CD14-positive monocyte (primary cell): Measurements from ENCODE around the gene ABCC4. TPM values are rescaled to one million over a fixed set of nuclear protein-coding genes. Genes with fewer than 3 reads are reported as not detected.

Experiments
- DNase-seq, 3 donors: peaks; one replicate each; pipeline ENCODE4 v3.0.0-alpha.2; 2011 to 2022
- H2AFZ ChIP-seq: 2 replicates; pipeline ENCODE4 v1.6.0; 2012; ENCODE audit warnings: mild to moderate bottlenecking, low read depth, low read length, inconsistent platforms; ENCODE audit not compliant: insufficient read depth, poor library complexity, severe bottlenecking
- H3K27ac ChIP-seq, 2 donors: 1 replicate in 1 of 2; 2 replicates in 1 of 2; pipeline ENCODE4 v1.5.1; 2012 to 2013; ENCODE audit warnings: low read length in 2 of 2, control low read depth in 1 of 2, inconsistent platforms in 1 of 2, low read depth in 1 of 2, mild to moderate bottlenecking in 1 of 2
- H3K27me3 ChIP-seq, 2 donors: one replicate each; pipeline versions ENCODE4 v1.6.0 to v1.6.1; 2011 to 2013; ENCODE audit warnings: low read length in 2 of 2; ENCODE audit not compliant: control insufficient read depth in 2 of 2, insufficient read depth in 2 of 2
- H3K36me3 ChIP-seq, 2 donors: replicated peaks in 1 of 2; 1 replicate in 1 of 2; 2 replicates in 1 of 2; pipeline versions ENCODE4 v1.5.1 to v1.6.1; 2012 to 2013; ENCODE audit warnings: low read length in 2 of 2, control low read depth in 1 of 2, inconsistent platforms in 1 of 2, mild to moderate bottlenecking in 1 of 2; ENCODE audit not compliant: insufficient read depth in 2 of 2, control insufficient read depth in 1 of 2
- H3K4me1 ChIP-seq, 2 donors: 1 replicate in 1 of 2; 2 replicates in 1 of 2; pipeline versions ENCODE4 v1.5.1 to v1.6.1; 2012 to 2013; ENCODE audit warnings: low read length in 2 of 2, control low read depth in 1 of 2, inconsistent platforms in 1 of 2, mild to moderate bottlenecking in 1 of 2, moderate library complexity in 1 of 2; ENCODE audit not compliant: insufficient read depth in 2 of 2, control insufficient read depth in 1 of 2
- H3K4me2 ChIP-seq: replicated peaks from 2 replicates; pipeline ENCODE3; 2012; ENCODE audit warnings: low read length, moderate library complexity, mild to moderate bottlenecking; ENCODE audit not compliant: poor library complexity, severe bottlenecking; ENCODE audit errors: extremely low read depth
- H3K4me3 ChIP-seq, 3 experiments: fragments of 200-600 bp in 1 of 3; sonication (generic) in 1 of 3; replicated peaks in 1 of 3; 1 replicate in 2 of 3; 2 replicates in 1 of 3; pipeline ENCODE4 v1.5.1; 2011 to 2013; ENCODE audit warnings: low read length in 3 of 3, mild to moderate bottlenecking in 3 of 3, control low read depth in 2 of 3, low read depth in 2 of 3, inconsistent platforms in 1 of 3, moderate library complexity in 1 of 3
- H3K79me2 ChIP-seq: 2 replicates; pipeline ENCODE4 v1.6.0; 2012; ENCODE audit warnings: mild to moderate bottlenecking, control low read depth, inconsistent platforms, low read length, moderate library complexity; ENCODE audit not compliant: insufficient read depth
- H3K9ac ChIP-seq: 2 replicates; pipeline ENCODE4 v1.6.0; 2017; ENCODE audit warnings: low read length, mild to moderate bottlenecking; ENCODE audit not compliant: insufficient read depth, poor library complexity, severe bottlenecking
- H3K9me3 ChIP-seq, 2 donors: replicated peaks in 1 of 2; 1 replicate in 1 of 2; 2 replicates in 1 of 2; pipeline versions ENCODE4 v1.5.1 to v1.6.1; 2012 to 2013; ENCODE audit warnings: low read length in 2 of 2, control low read depth in 1 of 2; ENCODE audit not compliant: control insufficient read depth in 1 of 2, insufficient read depth in 1 of 2
- H4K20me1 ChIP-seq: 2 replicates; pipeline ENCODE4 v1.6.0; 2012; ENCODE audit warnings: mild to moderate bottlenecking, low read length, control low read depth, moderate library complexity; ENCODE audit not compliant: insufficient read depth
- H3K27ac Mint-ChIP-seq, 7 donors: one replicate each; pipeline ENCODE4 v1.8.0; 2020; ENCODE audit warnings: mild to moderate bottlenecking in 7 of 7, mixed read lengths in 7 of 7, moderate library complexity in 6 of 7, inconsistent platforms in 2 of 7
- H3K27me3 Mint-ChIP-seq, 3 donors: one replicate each; pipeline ENCODE4 v1.8.0; 2021 to 2022; ENCODE audit warnings: low read depth in 3 of 3, mild to moderate bottlenecking in 3 of 3, mixed read lengths in 3 of 3, moderate library complexity in 3 of 3, inconsistent platforms in 1 of 3
- H3K36me3 Mint-ChIP-seq, 2 donors: one replicate each; pipeline ENCODE4 v1.8.0; 2020; ENCODE audit warnings: mixed read lengths in 2 of 2, inconsistent platforms in 1 of 2, mild to moderate bottlenecking in 1 of 2
- H3K4me1 Mint-ChIP-seq: one replicate; pipeline ENCODE4 v1.8.0; 2020; ENCODE audit warnings: mild to moderate bottlenecking, mixed read lengths
- H3K4me3 Mint-ChIP-seq, 2 donors: one replicate each; pipeline ENCODE4 v1.8.0; 2020; ENCODE audit warnings: mild to moderate bottlenecking in 2 of 2, mixed read lengths in 2 of 2, moderate library complexity in 1 of 2
- H3K9me3 Mint-ChIP-seq, 7 donors: one replicate each; pipeline ENCODE4 v1.8.0; 2020 to 2022; ENCODE audit warnings: mixed read lengths in 7 of 7, mild to moderate bottlenecking in 6 of 7, moderate library complexity in 6 of 7, inconsistent platforms in 2 of 7
- CTCF ChIP-seq: fragments of 200-600 bp; IDR thresholded peaks from one replicate; pipeline ENCODE4 v1.8.0; 2022; ENCODE audit warnings: antibody characterized with exemption, mild to moderate bottlenecking
- WGBS: methylation state at CpG from one replicate; pipeline ENCODE4 v1.1.5; 2013; ENCODE audit warnings: missing lambda C conversion rate; ENCODE audit not compliant: insufficient coverage; 5-methylcytosine and 5-hydroxymethylcytosine counted together
- intact Hi-C, 2 donors: fragments of 100-400 bp; cut with micrococcal nuclease; formaldehyde crosslinking; loops; one replicate each; pipeline versions ENCODE4 v1.15.0 to v1.15.1; 2023
- polyA plus RNA-seq, 3 donors: library from polyadenylated mRNA; depleted of rRNA in 1 of 3; unstranded in 2 of 3; stranded (reverse) in 1 of 3; fragments of 300-500 nt in 2 of 3; fragments of >200 nt in 1 of 3; fragmentation: Illumina TruSeq in 2 of 3; gene quantifications; 1 replicate in 2 of 3; 2 replicates in 1 of 3; pipeline ENCODE4 v1.2.3, GENCODE V29; 2012 to 2021

The ABCC4 gene
- polyA plus RNA-seq, 3 donors = 0.96 to 2.5 (median 1.7) TPM

GRCh38 chr13:95209109-95209508 is 92.1 kb downstream of the ABCC4 start:
- Histone ChIP-seq H3K9me3 (no peaks in the 10 kb centered on the region), H3K4me3 (no peak overlapping the region), H3K27ac (no peak overlapping the region), H3K79me2 (no peaks in the 10 kb centered on the region), H3K27me3 (no peaks in the 10 kb centered on the region), H2AFZ (no peak overlapping the region), H3K36me3 (peaks cover 0 to 7% of the 10 kb centered on the region in 2 donors), H3K9ac (no peak overlapping the region), H4K20me1 (no peaks in the 10 kb centered on the region), H3K4me1 (peaks cover 14 to 16% of the 10 kb centered on the region in 2 donors), H3K4me2 (no peak overlapping the region)
- Mint-ChIP-seq H3K4me1 (peaks cover 17% of the 10 kb centered on the region), H3K36me3 (peaks cover 14 to 18% of the 10 kb centered on the region in 2 donors), H3K27ac (no peak overlapping the region), H3K27me3 (no peaks in the 10 kb centered on the region), H3K4me3 (no peak overlapping the region), H3K9me3 (peaks cover 0 to 3% (median 2%) of the 10 kb centered on the region in 7 donors)
- WGBS = no CpG with 5 or more reads among the region's 1 CpG
- intact Hi-C loops = no loop called here
- DNase-seq = no peak
- TF ChIP-seq CTCF = no peak

GRCh38 chr13:95207769-95208366 is 93.4 kb downstream of the ABCC4 start:
- intact Hi-C loops = no loop called here
- WGBS = 86% methylated on average over 8 of the region's 12 CpGs
- Histone ChIP-seq H3K79me2 (no peaks in the 10 kb centered on the region), H3K9me3 (no peaks in the 10 kb centered on the region), H3K27ac (no peak overlapping the region), H4K20me1 (no peaks in the 10 kb centered on the region), H2AFZ (no peak overlapping the region), H3K27me3 (no peaks in the 10 kb centered on the region), H3K4me2 (no peak overlapping the region), H3K4me3 (no peak overlapping the region), H3K4me1 (peaks cover 13 to 17% of the 10 kb centered on the region in 2 donors), H3K9ac (no peak overlapping the region), H3K36me3 (peaks cover 0 to 7% of the 10 kb centered on the region in 2 donors)
- TF ChIP-seq CTCF = no peak
- Mint-ChIP-seq H3K4me3 (no peak overlapping the region), H3K36me3 (peaks cover 14 to 18% of the 10 kb centered on the region in 2 donors), H3K4me1 (peaks cover 14% of the 10 kb centered on the region), H3K9me3 (peaks cover 0 to 3% (median 2%) of the 10 kb centered on the region in 7 donors), H3K27me3 (peaks cover 0 to 2% (median 0%) of the 10 kb centered on the region in 3 donors), H3K27ac (peak overlapping the region in 1 of 7 donors; percentile 41)
- no peak for DNase-seq
